HG02981 (cell line): ENCODE data around the gene HOXC6.

Experiments used
- ATAC-seq: cut with Tn5 transposase; IDR thresholded peaks from one replicate; pipeline ENCODE4 v1.9.1; 2021; ENCODE audit warnings: mild to moderate bottlenecking, moderate library complexity; ENCODE audit not compliant: unreplicated experiment

The HOXC6 gene

DNA sequence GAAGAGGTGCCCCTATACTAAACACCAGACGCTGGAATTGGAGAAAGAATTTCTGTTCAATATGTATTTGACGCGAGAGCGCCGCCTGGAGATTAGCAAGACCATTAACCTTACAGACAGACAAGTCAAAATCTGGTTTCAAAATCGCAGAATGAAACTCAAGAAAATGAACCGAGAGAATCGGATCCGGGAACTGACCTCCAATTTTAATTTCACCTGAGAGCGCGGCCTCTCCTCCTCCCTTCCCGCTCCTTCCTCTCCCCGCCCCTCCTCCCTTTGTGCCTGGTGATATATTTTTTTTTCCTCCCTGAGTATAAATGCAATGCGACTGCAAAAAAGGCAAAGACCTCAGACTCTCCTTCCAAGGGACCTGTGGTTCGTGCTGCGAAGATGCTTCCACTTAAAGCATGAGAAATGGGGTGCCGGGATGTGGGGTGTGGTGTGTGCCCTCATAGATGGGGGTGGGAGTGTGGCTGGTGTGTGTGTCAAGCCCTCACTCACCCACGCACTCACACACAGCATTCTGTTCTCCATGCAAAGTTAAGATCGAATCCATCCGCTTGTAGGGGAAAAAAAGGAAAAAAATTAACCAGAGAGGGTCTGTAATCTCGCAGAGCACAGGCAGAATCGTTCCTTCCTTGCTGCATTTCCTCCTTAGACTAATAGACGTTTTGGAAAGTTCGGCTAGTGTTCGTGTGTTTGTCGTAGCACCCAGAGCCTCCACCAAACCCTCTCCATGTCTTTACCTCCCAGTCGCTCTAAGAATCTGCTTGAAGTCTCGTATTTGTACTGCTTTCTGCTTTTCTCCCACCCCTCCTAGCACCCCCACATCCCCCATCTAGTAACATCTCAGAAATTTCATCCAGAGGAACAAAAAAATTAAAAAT is 38.8 kb upstream of the HOXC6 start:
- no peak for ATAC-seq

DNA sequence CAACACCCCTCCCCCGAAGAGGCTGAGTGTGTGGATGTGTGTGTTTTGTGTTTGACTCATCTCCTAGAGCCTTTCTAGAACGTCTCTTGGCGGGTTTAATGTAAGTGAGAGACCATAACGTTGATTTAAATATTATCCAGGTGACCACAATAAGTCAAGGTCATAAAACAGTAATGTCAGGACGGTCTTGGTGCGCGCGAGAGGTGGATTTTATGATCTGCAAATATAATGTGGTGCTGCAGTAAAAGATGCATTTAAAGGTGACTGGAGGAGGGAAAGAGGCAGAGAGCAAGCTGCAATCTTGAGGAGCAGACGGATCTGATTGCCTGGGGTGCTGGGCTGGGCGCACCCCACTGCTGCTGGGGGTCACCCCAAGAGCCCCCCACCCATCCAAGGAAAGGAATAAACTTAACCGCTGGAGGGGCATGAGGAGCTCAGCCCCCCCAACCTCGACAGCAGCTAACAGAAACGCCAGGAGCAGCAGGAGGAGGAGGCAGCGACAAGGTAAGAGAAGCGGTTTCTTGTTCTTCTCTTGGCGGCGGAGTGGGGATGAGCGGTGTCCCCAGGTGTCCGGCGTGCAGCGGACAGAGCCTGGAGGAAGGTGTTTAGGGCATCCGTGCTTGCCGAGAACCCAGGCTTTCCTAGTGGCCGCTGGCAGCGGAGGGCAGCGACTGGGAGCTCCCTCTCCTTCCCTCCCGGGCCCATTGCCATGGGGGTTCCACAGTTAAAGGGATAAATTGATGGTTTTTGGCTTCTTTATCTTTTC is 37.7 kb upstream of the HOXC6 start:
- no peak for ATAC-seq

- ATAC-seq, result no peak
These were observed 37.2 kb upstream of the HOXC6 start for GRCh38 chr12:53991077-53991460.

DNA sequence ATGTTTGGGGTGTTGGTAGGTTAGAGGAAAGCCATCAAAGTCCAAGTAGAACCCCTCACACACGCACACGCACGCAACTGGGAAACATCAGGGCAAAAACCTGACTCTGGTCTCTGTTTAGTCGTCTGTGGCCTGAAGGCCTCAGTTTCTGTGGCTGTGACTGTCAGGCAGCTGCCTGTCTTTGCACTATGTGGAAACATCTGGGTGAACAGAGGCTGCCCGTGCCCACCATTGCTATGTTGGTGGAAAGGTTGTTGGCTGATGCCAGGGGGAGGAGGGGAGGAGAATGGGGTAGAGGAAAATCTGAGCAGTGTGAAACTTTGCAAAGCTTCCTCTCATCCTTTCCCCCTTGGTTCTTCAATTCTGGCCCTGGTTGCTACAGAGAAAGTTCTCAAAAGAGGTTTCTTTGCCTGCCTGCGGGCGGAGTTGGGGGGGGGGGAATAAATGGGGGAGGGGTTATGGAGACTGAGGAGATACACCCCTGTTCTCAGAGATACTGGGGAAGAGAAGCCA is 35.8 kb upstream of the HOXC6 start:
- no peak for ATAC-seq

GRCh38 chr12:53993162-53994008 is 34.9 kb upstream of the HOXC6 start:
- no peak for ATAC-seq

- no peak for ATAC-seq
These were observed 34.3 kb upstream of the HOXC6 start for GRCh38 chr12:53994009-53994263.

DNA sequence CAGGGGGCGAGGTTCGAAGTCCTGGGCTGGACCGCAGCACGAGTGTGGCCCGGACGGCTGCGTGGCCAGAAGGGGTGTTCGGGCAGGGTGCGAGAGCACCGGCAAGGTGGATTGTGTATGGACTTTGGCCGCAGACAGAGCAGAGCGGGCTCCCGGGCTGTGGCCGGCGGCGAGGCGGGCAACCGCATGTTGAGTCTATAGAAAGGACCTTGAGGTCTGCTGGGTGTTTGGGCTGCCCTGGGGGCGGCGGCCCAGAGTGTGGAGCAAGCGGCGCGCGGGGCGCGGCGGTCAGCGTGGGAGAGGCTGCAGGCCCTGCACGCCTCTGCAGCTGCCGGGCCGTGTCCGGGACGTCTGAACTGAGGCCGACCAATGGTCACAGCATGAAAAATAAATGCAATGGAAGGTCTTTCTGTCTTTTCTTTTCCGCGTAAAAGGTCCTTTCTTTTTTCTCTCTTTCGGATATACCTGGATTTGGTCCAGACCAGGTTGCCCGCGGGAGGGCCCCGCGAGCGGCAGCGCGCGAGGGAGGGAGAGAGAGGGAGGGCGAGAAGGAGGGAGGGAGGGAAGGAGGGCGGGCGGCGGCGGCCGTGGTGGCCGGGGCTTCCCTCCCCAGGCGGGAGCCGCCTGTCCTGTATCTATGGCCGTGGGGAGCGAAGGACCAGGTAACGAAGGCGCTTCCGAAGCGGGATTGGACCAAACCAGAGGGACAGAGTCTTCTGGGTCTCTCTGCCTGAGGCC is 33.8 kb upstream of the HOXC6 start:
- ATAC-seq, result no peak

GRCh38 chr12:53995002-53995377 is 33.2 kb upstream of the HOXC6 start:
- ATAC-seq, result no peak

DNA sequence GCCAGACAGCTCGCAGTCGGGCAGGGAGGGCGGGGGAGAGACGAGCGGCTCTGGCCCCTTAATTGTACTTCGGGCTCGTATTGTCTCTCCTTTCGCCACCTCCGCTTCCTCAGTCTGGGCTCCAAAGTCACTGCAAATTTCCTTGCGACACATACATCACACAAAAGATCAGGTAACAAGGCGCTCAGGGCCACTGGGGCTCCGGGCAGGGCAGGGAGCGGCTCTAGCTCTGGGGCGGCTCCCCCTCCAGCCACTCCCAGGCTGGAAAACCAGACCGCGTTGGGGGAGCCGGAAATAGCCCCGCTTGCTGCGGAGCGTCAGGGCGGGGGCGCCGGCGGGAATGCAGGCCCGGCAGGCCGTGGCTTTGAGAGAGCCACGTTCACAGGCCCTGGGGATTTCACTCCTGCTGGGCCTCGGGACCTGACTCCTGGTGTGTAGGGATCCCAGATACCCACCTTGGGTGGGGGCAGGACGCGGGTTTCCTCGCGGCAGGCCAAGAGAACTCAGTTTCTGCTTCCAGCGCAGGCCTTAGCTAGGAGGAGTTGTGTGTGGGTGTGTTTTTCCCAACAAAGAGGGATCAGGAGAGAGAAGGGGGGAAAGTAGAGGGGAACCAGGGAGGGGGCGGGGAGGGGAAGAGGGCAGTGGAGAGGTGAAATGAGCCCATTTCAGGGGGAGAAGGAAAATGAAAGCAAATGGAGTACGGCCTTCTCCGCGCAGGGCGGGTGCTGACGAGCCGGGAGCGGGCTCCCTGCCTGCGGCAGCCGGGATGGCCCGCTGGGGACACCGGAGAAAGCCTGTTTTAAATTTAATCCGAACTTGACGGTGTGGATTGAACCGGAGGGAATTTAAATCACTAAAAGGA is 32.6 kb upstream of the HOXC6 start:
- ATAC-seq, result no peak

DNA sequence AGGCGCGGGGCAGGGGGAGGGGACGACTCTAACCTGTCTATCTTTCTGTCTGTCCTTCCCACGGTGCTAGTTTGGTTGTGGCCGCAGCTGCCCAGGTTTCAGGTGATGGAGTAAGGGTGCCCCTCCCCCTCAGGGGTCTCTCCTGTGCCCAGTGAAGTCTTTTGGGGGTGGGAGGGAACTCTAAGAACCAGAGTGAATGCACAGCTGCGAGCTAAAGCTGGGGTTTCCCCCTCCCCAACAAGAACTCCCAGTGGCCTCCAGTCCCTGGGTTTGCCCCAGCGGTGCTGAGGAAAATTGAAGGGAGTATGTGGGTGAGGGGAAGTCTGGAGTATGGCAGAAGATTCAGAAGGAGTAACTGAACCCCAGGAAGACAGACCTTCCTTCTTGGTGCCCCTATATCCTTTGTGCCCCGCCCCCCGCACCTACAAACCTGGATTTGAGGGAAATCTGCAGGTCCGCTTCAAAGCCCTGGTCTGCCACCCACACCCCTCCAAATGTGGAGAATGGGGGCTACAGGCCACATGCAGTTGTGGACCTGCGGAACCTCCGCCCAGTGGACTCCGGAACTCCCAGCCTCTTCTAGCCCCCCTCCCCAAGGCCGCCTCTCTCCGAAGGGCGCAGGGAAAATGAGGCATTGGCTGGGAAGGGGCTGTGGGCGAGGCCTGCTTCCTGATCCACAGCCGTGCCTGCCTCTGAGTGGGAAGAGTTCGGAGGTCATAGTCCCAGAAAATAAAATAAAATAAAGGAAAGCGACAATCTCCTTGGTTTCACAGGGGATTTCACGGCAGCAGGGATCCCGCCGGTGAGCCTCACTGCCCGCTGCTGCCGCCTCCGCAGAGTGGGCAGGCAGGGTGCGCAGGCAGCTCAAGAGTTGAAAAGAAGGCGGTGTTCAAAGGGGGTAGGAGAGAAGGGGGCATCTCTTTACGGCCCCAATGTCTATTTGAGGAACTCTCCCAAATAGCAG is 31.7 kb upstream of the HOXC6 start:
- no peak for ATAC-seq

DNA sequence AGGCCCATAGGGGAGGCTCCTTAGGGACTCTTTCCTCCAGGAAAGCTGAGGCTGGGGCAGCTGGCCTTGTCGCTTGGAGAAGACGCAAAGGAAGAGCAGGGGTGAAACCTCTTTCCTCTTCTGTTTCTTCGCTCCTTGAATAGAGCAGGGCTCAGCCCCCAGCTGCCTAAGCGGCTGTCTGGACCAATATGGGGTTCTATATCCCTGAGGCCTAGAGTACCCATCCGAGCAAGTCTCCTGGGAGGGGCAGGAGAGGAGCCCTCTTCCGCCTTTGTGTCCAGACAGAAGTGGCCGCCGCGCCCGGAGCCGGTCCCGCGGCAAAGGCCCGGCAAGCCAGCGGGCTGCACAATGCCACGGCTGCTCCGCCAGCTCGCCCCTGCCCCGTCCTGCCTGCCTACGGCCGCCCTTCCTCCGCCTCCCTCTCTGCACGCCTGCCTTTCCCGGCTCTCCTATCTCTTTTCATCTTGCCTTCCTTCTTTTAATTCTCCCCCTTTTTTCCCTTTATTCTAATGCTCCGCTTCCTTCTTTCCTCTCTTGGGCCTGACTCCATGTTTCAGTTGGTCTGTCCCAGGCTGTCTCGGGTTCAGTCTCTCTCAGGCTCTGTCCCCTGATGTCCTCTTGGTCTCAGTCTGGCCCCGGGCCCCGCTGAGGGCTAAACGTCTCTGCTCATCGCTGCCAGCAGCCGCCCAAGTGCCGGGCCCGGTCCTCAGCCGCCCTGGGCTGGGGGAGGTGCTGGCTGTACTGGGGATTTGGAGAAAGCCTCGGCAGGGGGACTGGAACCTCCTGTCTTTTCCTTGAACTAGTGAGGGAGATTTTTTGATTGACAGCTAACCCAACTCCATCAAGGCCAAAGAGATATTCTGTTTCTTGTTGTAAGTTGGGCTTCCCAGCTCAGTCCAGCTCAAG is 30.8 kb upstream of the HOXC6 start:
- no peak for ATAC-seq

GRCh38 chr12:53998110-53998899 is 29.9 kb upstream of the HOXC6 start:
- ATAC-seq, result no peak

DNA sequence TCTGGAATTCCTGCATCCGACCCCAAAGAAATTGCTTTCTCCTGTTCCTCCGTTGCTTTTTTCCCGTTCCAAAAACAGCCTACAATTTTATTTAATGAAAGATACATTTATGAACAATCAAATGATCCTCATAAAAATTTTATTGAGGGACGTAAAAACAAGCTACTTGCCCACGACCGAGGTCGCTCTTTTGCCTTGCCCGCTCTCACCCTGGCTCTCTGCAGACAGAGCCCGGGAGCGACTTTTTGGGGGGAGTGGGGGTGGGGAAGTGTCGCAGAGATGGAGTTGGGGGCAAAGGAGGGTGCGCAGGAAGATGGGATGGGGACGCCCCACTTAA is 29.4 kb upstream of the HOXC6 start:
- ATAC-seq, result no peak

DNA sequence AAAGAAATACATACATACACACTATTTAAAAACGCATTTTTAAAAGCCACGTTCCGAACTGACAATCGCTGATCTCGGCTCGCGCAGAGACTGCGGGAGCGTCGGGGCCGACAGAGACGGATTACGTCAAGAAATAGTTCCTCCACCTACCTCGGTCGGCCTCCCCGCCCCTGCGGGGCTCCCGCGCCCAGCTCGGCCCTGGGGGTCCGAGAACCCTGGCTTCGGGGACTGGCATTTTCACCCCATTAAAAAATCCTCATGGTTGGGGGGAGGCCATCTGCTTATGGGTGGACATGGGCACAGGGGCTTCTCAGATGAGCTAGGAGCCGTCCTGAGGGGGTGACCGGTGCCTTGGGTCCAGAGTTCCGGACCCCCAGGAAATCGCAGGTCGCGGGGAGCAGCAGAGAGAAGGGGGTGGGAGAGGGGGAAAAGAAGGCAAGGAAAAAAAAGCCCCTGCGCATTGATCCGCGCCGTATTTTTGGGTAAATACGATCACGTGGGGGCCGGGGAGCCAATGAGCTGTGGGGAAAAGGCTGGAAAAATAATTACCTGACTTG is 28.6 kb upstream of the HOXC6 start:
- ATAC-seq, result no peak

GRCh38 chr12:54000116-54001114 is 27.8 kb upstream of the HOXC6 start, which contains the start of gene HOXC9:
Gene HOXC9 (plus strand): TSS chr12:54000161. CDS start chr12:54000189, 28 bp downstream.
- no peak for ATAC-seq
